HepG2 (cell line): ENCODE measurements around the gene BACE1-AS. TPM values are rescaled to one million over a fixed set of nuclear protein-coding genes. Genes with fewer than 3 reads are reported as not detected.

Experiments
- BATF2 ChIP-seq: sonication (generic); formaldehyde crosslinking; IDR thresholded peaks from 2 replicates; pipeline ENCODE4 v1.8.0; 2022; ENCODE audit warnings: mild to moderate bottlenecking, missing genetic modification reagents, moderate library complexity
- EZH2 ChIP-seq: conservative IDR thresholded peaks from 2 replicates; pipeline ENCODE4 v1.6.1; 2012; ENCODE audit warnings: mild to moderate bottlenecking, low read depth, low read length, moderate library complexity
- HES4 ChIP-seq: sonication (generic); formaldehyde crosslinking; IDR thresholded peaks from 2 replicates; pipeline ENCODE4 v1.9.0; 2021; ENCODE audit warnings: mild to moderate bottlenecking, missing genetic modification reagents, borderline replicate concordance
- MIXL1 ChIP-seq: IDR thresholded peaks from 2 replicates; pipeline ENCODE4 v1.6.1; 2016
- NFAT5 ChIP-seq: sonication (generic); formaldehyde crosslinking; IDR thresholded peaks from 2 replicates; pipeline ENCODE4 v1.4.0; 2020; ENCODE audit warnings: missing genetic modification reagents
- NFIC ChIP-seq: IDR thresholded peaks from 2 replicates; pipeline ENCODE4 v1.6.1; 2012; ENCODE audit warnings: mild to moderate bottlenecking, low read length, inconsistent platforms
- SMYD3 ChIP-seq: sonication (generic); formaldehyde crosslinking; IDR thresholded peaks from 2 replicates; pipeline ENCODE4 v1.8.1; 2023; ENCODE audit warnings: mild to moderate bottlenecking, missing genetic modification reagents
- TAF1 ChIP-seq: sonication (generic); formaldehyde crosslinking; IDR thresholded peaks from 2 replicates; pipeline ENCODE4 v1.4.0; 2020; ENCODE audit warnings: missing genetic modification reagents
- ZHX1 ChIP-seq: sonication (generic); formaldehyde crosslinking; IDR thresholded peaks from 2 replicates; pipeline ENCODE4 v1.8.1; 2022; ENCODE audit warnings: low read depth, mild to moderate bottlenecking, missing genetic modification reagents
- ZKSCAN1 ChIP-seq: fragments of 150-350 bp; IDR thresholded peaks from 2 replicates; pipeline ENCODE4 v1.6.1; 2014; ENCODE audit warnings: low read length
- ZNF136 ChIP-seq: sonication (generic); formaldehyde crosslinking; IDR thresholded peaks from 2 replicates; pipeline ENCODE4 v1.8.1; 2022; ENCODE audit warnings: low read depth, mild to moderate bottlenecking, moderate library complexity, missing genetic modification reagents
- polyA plus RNA-seq, 8 experiments: library from polyadenylated mRNA; depleted of rRNA in 3 of 8; stranded (reverse) in 7 of 8; unstranded in 1 of 8; fragments of >200 nt; fragmentation: Illumina TruSeq in 4 of 8; extraction: Trizol in 4 of 8; gene quantifications; 2 replicates each; pipeline versions ENCODE4 v1.2.1 to v1.2.3, GENCODE V29; 2011 to 2016; ENCODE audit warnings: low read depth in 4 of 8, missing spikeins in 1 of 8, mixed read lengths in 1 of 8; ENCODE audit not compliant: insufficient read depth in 1 of 8
- total RNA-seq, 5 experiments: library from RNA; depleted of rRNA; stranded (reverse); fragments of >200 nt; fragmentation: Illumina TruSeq; extraction: Trizol; gene quantifications; 2 replicates each; pipeline ENCODE4 v1.2.3, GENCODE V29; 2016; ENCODE audit warnings: low read depth in 1 of 5

Gene BACE1-AS
- total and polyA plus RNA-seq, 2 of the 13 experiments (the other 11 are each of a cell fraction or from before 2014, with no cell fraction given), result 2.0 to 3.9 TPM

GRCh38 chr11:117314840-117315239 is 23.7 kb downstream of the BACE1-AS start (continued):
- TF ChIP-seq ZHX1 (CRISPR knock-in tag) (no peak), NFAT5 (CRISPR knock-in tag) (no peak), NFIC (no peak), HES4 (CRISPR knock-in tag) (no peak), ZNF136 (CRISPR knock-in tag) (no peak), MIXL1 (CRISPR knock-in tag) (no peak), ZKSCAN1 (no peak), TAF1 (CRISPR knock-in tag) (no peak), EZH2 (no peak), BATF2 (CRISPR knock-in tag) (no peak), SMYD3 (CRISPR knock-in tag) (no peak)
